CD14-positive monocyte (primary cell): ENCODE measurements around the gene TERT. TPM values are rescaled to one million over a fixed set of nuclear protein-coding genes. Genes with fewer than 3 reads are reported as not detected.

ENCODE experiments used
- DNase-seq, 3 donors: peaks; one replicate each; pipeline ENCODE4 v3.0.0-alpha.2; 2011 to 2022
- H2AFZ ChIP-seq: 2 replicates; pipeline ENCODE4 v1.6.0; 2012; ENCODE audit warnings: mild to moderate bottlenecking, low read depth, low read length, inconsistent platforms; ENCODE audit not compliant: insufficient read depth, poor library complexity, severe bottlenecking
- H3K27ac ChIP-seq, 2 donors: 1 replicate in 1 of 2; 2 replicates in 1 of 2; pipeline ENCODE4 v1.5.1; 2012 to 2013; ENCODE audit warnings: low read length in 2 of 2, control low read depth in 1 of 2, inconsistent platforms in 1 of 2, low read depth in 1 of 2, mild to moderate bottlenecking in 1 of 2
- H3K27me3 ChIP-seq, 2 donors: one replicate each; pipeline versions ENCODE4 v1.6.0 to v1.6.1; 2011 to 2013; ENCODE audit warnings: low read length in 2 of 2; ENCODE audit not compliant: control insufficient read depth in 2 of 2, insufficient read depth in 2 of 2
- H3K36me3 ChIP-seq, 2 donors: replicated peaks in 1 of 2; 1 replicate in 1 of 2; 2 replicates in 1 of 2; pipeline versions ENCODE4 v1.5.1 to v1.6.1; 2012 to 2013; ENCODE audit warnings: low read length in 2 of 2, control low read depth in 1 of 2, inconsistent platforms in 1 of 2, mild to moderate bottlenecking in 1 of 2; ENCODE audit not compliant: insufficient read depth in 2 of 2, control insufficient read depth in 1 of 2
- H3K4me1 ChIP-seq, 2 donors: 1 replicate in 1 of 2; 2 replicates in 1 of 2; pipeline versions ENCODE4 v1.5.1 to v1.6.1; 2012 to 2013; ENCODE audit warnings: low read length in 2 of 2, control low read depth in 1 of 2, inconsistent platforms in 1 of 2, mild to moderate bottlenecking in 1 of 2, moderate library complexity in 1 of 2; ENCODE audit not compliant: insufficient read depth in 2 of 2, control insufficient read depth in 1 of 2
- H3K4me2 ChIP-seq: replicated peaks from 2 replicates; pipeline ENCODE3; 2012; ENCODE audit warnings: low read length, moderate library complexity, mild to moderate bottlenecking; ENCODE audit not compliant: poor library complexity, severe bottlenecking; ENCODE audit errors: extremely low read depth
- H3K4me3 ChIP-seq, 3 experiments: fragments of 200-600 bp in 1 of 3; sonication (generic) in 1 of 3; replicated peaks in 1 of 3; 1 replicate in 2 of 3; 2 replicates in 1 of 3; pipeline ENCODE4 v1.5.1; 2011 to 2013; ENCODE audit warnings: low read length in 3 of 3, mild to moderate bottlenecking in 3 of 3, control low read depth in 2 of 3, low read depth in 2 of 3, inconsistent platforms in 1 of 3, moderate library complexity in 1 of 3
- H3K79me2 ChIP-seq: 2 replicates; pipeline ENCODE4 v1.6.0; 2012; ENCODE audit warnings: mild to moderate bottlenecking, control low read depth, inconsistent platforms, low read length, moderate library complexity; ENCODE audit not compliant: insufficient read depth
- H3K9ac ChIP-seq: 2 replicates; pipeline ENCODE4 v1.6.0; 2017; ENCODE audit warnings: low read length, mild to moderate bottlenecking; ENCODE audit not compliant: insufficient read depth, poor library complexity, severe bottlenecking
- H3K9me3 ChIP-seq, 2 donors: replicated peaks in 1 of 2; 1 replicate in 1 of 2; 2 replicates in 1 of 2; pipeline versions ENCODE4 v1.5.1 to v1.6.1; 2012 to 2013; ENCODE audit warnings: low read length in 2 of 2, control low read depth in 1 of 2; ENCODE audit not compliant: control insufficient read depth in 1 of 2, insufficient read depth in 1 of 2
- H4K20me1 ChIP-seq: 2 replicates; pipeline ENCODE4 v1.6.0; 2012; ENCODE audit warnings: mild to moderate bottlenecking, low read length, control low read depth, moderate library complexity; ENCODE audit not compliant: insufficient read depth
- H3K27ac Mint-ChIP-seq, 7 donors: one replicate each; pipeline ENCODE4 v1.8.0; 2020; ENCODE audit warnings: mild to moderate bottlenecking in 7 of 7, mixed read lengths in 7 of 7, moderate library complexity in 6 of 7, inconsistent platforms in 2 of 7
- H3K27me3 Mint-ChIP-seq, 3 donors: one replicate each; pipeline ENCODE4 v1.8.0; 2021 to 2022; ENCODE audit warnings: low read depth in 3 of 3, mild to moderate bottlenecking in 3 of 3, mixed read lengths in 3 of 3, moderate library complexity in 3 of 3, inconsistent platforms in 1 of 3
- H3K36me3 Mint-ChIP-seq, 2 donors: one replicate each; pipeline ENCODE4 v1.8.0; 2020; ENCODE audit warnings: mixed read lengths in 2 of 2, inconsistent platforms in 1 of 2, mild to moderate bottlenecking in 1 of 2
- H3K4me1 Mint-ChIP-seq: one replicate; pipeline ENCODE4 v1.8.0; 2020; ENCODE audit warnings: mild to moderate bottlenecking, mixed read lengths
- H3K4me3 Mint-ChIP-seq, 2 donors: one replicate each; pipeline ENCODE4 v1.8.0; 2020; ENCODE audit warnings: mild to moderate bottlenecking in 2 of 2, mixed read lengths in 2 of 2, moderate library complexity in 1 of 2
- H3K9me3 Mint-ChIP-seq, 7 donors: one replicate each; pipeline ENCODE4 v1.8.0; 2020 to 2022; ENCODE audit warnings: mixed read lengths in 7 of 7, mild to moderate bottlenecking in 6 of 7, moderate library complexity in 6 of 7, inconsistent platforms in 2 of 7
- CTCF ChIP-seq: fragments of 200-600 bp; IDR thresholded peaks from one replicate; pipeline ENCODE4 v1.8.0; 2022; ENCODE audit warnings: antibody characterized with exemption, mild to moderate bottlenecking
- WGBS: methylation state at CpG from one replicate; pipeline ENCODE4 v1.1.5; 2013; ENCODE audit warnings: missing lambda C conversion rate; ENCODE audit not compliant: insufficient coverage; 5-methylcytosine and 5-hydroxymethylcytosine counted together
- intact Hi-C, 2 donors: fragments of 100-400 bp; cut with micrococcal nuclease; formaldehyde crosslinking; loops; one replicate each; pipeline versions ENCODE4 v1.15.0 to v1.15.1; 2023
- polyA plus RNA-seq, 3 donors: library from polyadenylated mRNA; depleted of rRNA in 1 of 3; unstranded in 2 of 3; stranded (reverse) in 1 of 3; fragments of 300-500 nt in 2 of 3; fragments of >200 nt in 1 of 3; fragmentation: Illumina TruSeq in 2 of 3; gene quantifications; 1 replicate in 2 of 3; 2 replicates in 1 of 3; pipeline ENCODE4 v1.2.3, GENCODE V29; 2012 to 2021

The TERT gene
- polyA plus RNA-seq, 3 donors = not detected

- Histone ChIP-seq H3K27me3 (no peaks in the 10 kb centered on the region), H3K79me2 (no peaks in the 10 kb centered on the region), H4K20me1 (no peaks in the 10 kb centered on the region), H3K36me3 (no peaks in the 10 kb centered on the region), H3K4me2 (no peak overlapping the region), H3K9ac (no peak overlapping the region), H3K9me3 (peaks cover 0 to 10% of the 10 kb centered on the region in 2 donors), H3K4me3 (no peak overlapping the region), H3K27ac (no peak overlapping the region), H2AFZ (no peak overlapping the region), H3K4me1 (no peaks in the 10 kb centered on the region)
- Mint-ChIP-seq H3K9me3 (peaks cover 3 to 10% (median 4%) of the 10 kb centered on the region in 7 donors), H3K36me3 (no peaks in the 10 kb centered on the region), H3K27me3 (peaks cover 0 to 10% (median 2%) of the 10 kb centered on the region in 3 donors), H3K4me3 (no peak overlapping the region), H3K27ac (no peak overlapping the region), H3K4me1 (no peaks in the 10 kb centered on the region)
- intact Hi-C loops = no loop called here
- 97% methylated on average over 9 of the region's 9 CpGs for WGBS
- no peak for TF ChIP-seq CTCF
- no peak for DNase-seq
Observed at GRCh38 chr5:1211701-1212100, 83.2 kb downstream of the TERT start.

GRCh38 chr5:1210832-1211251, 84.0 kb downstream of the TERT start:
- H3K27ac Mint-ChIP-seq = no peak overlapping the region
- H3K9me3 Mint-ChIP-seq = peaks cover 1 to 6% (median 4%) of the 10 kb centered on the region in 7 donors
- no peak overlapping the region for H2AFZ ChIP-seq
- no peak overlapping the region for H3K4me3 Mint-ChIP-seq
- peaks cover 2 to 9% (median 4%) of the 10 kb centered on the region in 3 donors for H3K27me3 Mint-ChIP-seq
- 78% methylated on average over 21 of the region's 21 CpGs for WGBS
- H3K4me2 ChIP-seq = no peak overlapping the region
- no peaks in the 10 kb centered on the region for H3K27me3 ChIP-seq
- no peak overlapping the region for H3K9ac ChIP-seq
- no peak for TF ChIP-seq CTCF
- no peaks in the 10 kb centered on the region for H4K20me1 ChIP-seq
- H3K36me3 ChIP-seq = no peaks in the 10 kb centered on the region
- no peak overlapping the region for H3K4me3 ChIP-seq
- no peaks in the 10 kb centered on the region for H3K4me1 Mint-ChIP-seq
- intact Hi-C loops = no loop called here
- no peak for DNase-seq
- H3K9me3 ChIP-seq = peaks cover 0 to 5% of the 10 kb centered on the region in 2 donors
- no peaks in the 10 kb centered on the region for H3K36me3 Mint-ChIP-seq
- H3K79me2 ChIP-seq = no peaks in the 10 kb centered on the region
- no peaks in the 10 kb centered on the region for H3K4me1 ChIP-seq
- no peak overlapping the region for H3K27ac ChIP-seq
